HepG2 (cell line): ENCODE results near the gene XPO5. TPM values are rescaled to one million over a fixed set of nuclear protein-coding genes. Genes with fewer than 3 reads are reported as not detected.

Experiments
- ARNTL ChIP-seq: sonication (generic); formaldehyde crosslinking; IDR thresholded peaks from 2 replicates; pipeline ENCODE4 v1.4.0; 2020; ENCODE audit warnings: mild to moderate bottlenecking, missing genetic modification reagents
- ATF7-NPFF ChIP-seq: sonication (generic); formaldehyde crosslinking; IDR thresholded peaks from 2 replicates; pipeline ENCODE4 v1.8.1; 2023; ENCODE audit warnings: mild to moderate bottlenecking, low read depth, missing genetic modification reagents, moderate library complexity
- DR1 ChIP-seq: sonication (generic); formaldehyde crosslinking; IDR thresholded peaks from 2 replicates; pipeline ENCODE4 v1.8.0; 2021; ENCODE audit warnings: mild to moderate bottlenecking, missing genetic modification reagents, inconsistent platforms
- EEA1 ChIP-seq: sonication (generic); formaldehyde crosslinking; IDR thresholded peaks from 2 replicates; pipeline ENCODE4 v1.5.1; 2020; ENCODE audit warnings: mild to moderate bottlenecking, missing genetic modification reagents, borderline replicate concordance
- FUBP1 ChIP-seq: sonication (generic); formaldehyde crosslinking; IDR thresholded peaks from 2 replicates; pipeline ENCODE4 v1.5.1; 2020; ENCODE audit warnings: missing genetic modification reagents, mild to moderate bottlenecking, borderline replicate concordance
- HMGXB4 ChIP-seq, 2 experiments: sonication (generic) in 1 of 2; formaldehyde crosslinking in 1 of 2; IDR thresholded peaks; 2 replicates each; pipeline versions ENCODE4 v1.4.0 to v1.6.1; 2018 to 2020; ENCODE audit warnings: missing genetic modification reagents in 2 of 2, borderline replicate concordance in 1 of 2, low read depth in 1 of 2, mild to moderate bottlenecking in 1 of 2, missing biosample characterization in 1 of 2
- SOX6 ChIP-seq, 2 experiments: fragments of 450-650 bp in 1 of 2; sonication (generic) in 1 of 2; formaldehyde crosslinking in 1 of 2; IDR thresholded peaks; 2 replicates each; pipeline versions ENCODE4 v1.4.0 to v1.6.1; 2017 to 2020; ENCODE audit warnings: antibody characterized with exemption in 1 of 2, mild to moderate bottlenecking in 1 of 2, missing genetic modification reagents in 1 of 2
- ZNF124 ChIP-seq: sonication (generic); formaldehyde crosslinking; IDR thresholded peaks from 2 replicates; pipeline ENCODE4 v1.4.0; 2020; ENCODE audit warnings: missing genetic modification reagents
- ZNF598 ChIP-seq: sonication (generic); formaldehyde crosslinking; IDR thresholded peaks from 2 replicates; pipeline ENCODE4 v1.5.1; 2020; ENCODE audit warnings: mild to moderate bottlenecking, missing genetic modification reagents, borderline replicate concordance
- ZNF687 ChIP-seq: sonication (generic); formaldehyde crosslinking; IDR thresholded peaks from 2 replicates; pipeline ENCODE4 v1.5.1; 2020; ENCODE audit warnings: mild to moderate bottlenecking, missing genetic modification reagents, moderate library complexity
- ZNF704 ChIP-seq: sonication (generic); formaldehyde crosslinking; IDR thresholded peaks from 2 replicates; pipeline ENCODE4 v1.8.1; 2023; ENCODE audit warnings: mild to moderate bottlenecking, inconsistent platforms, moderate library complexity, missing genetic modification reagents, borderline replicate concordance
- polyA plus RNA-seq, 8 experiments: library from polyadenylated mRNA; depleted of rRNA in 3 of 8; stranded (reverse) in 7 of 8; unstranded in 1 of 8; fragments of >200 nt; fragmentation: Illumina TruSeq in 4 of 8; extraction: Trizol in 4 of 8; gene quantifications; 2 replicates each; pipeline versions ENCODE4 v1.2.1 to v1.2.3, GENCODE V29; 2011 to 2016; ENCODE audit warnings: low read depth in 4 of 8, missing spikeins in 1 of 8, mixed read lengths in 1 of 8; ENCODE audit not compliant: insufficient read depth in 1 of 8
- total RNA-seq, 5 experiments: library from RNA; depleted of rRNA; stranded (reverse); fragments of >200 nt; fragmentation: Illumina TruSeq; extraction: Trizol; gene quantifications; 2 replicates each; pipeline ENCODE4 v1.2.3, GENCODE V29; 2016; ENCODE audit warnings: low read depth in 1 of 5

XPO5 gene
- total and polyA plus RNA-seq, 2 of the 13 experiments (the other 11 are each of a cell fraction or from before 2014, with no cell fraction given): 52.2 to 68.0 TPM

DNA sequence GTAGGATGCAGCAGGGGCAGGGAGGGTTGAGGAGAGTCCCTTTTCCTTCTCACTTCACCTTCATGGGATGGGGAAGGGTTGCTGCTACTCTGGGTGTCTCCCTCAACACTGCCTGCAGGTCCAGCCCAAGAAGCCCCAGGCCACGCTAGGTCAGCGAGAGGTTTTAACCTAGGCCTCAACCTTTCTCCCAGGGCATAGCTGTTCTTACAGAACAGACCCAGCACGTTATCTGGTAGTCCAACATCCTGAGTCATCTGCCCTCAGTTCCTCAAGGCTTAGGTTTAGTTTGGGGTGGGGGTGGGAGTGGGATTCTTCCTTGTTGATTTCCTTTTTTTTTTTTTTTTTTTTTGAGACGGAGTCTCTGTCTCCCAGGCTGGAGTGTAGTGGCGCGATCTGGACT is 81.5 kb downstream of the XPO5 start (continued):
- TF ChIP-seq HMGXB4 (CRISPR knock-in tag; IDR thresholded peaks at IDR 0.05; ENCODE audit: borderline replicate concordance in 1 of 2, low read depth in 1 of 2): peak in 1 of 2 experiments; percentile 17; a peak in 1 of 4 replicates
- 0 out of 2 replicates have a peak, but pooled peaks have one; percentile 52 for TF ChIP-seq ZNF704
- TF ChIP-seq ARNTL (CRISPR knock-in tag): peak; percentile 13; the same call in 1 of the 2 replicates
- TF ChIP-seq ZNF124 (CRISPR knock-in tag): 0 out of 2 replicates have a peak, but pooled peaks have one; percentile 5
- TF ChIP-seq EEA1 (CRISPR knock-in tag): no peak
- peak; percentile 63; the same call in 1 of the 2 replicates for TF ChIP-seq ZNF598 (CRISPR knock-in tag)
- TF ChIP-seq ZNF687 (CRISPR knock-in tag): peak; percentile 29; the same call in 1 of the 2 replicates
- no peak for TF ChIP-seq ATF7-NPFF (CRISPR knock-in tag)
- TF ChIP-seq FUBP1: no peak
- TF ChIP-seq SOX6 (IDR thresholded peaks at IDR 0.05): no peak
- 0 out of 2 replicates have a peak, but pooled peaks have one; percentile 2 for TF ChIP-seq SOX6 (CRISPR knock-in tag; IDR thresholded peaks at IDR 0.05)
- no peak for TF ChIP-seq DR1
